HG03342 (cell line): ENCODE data around the gene EPS8L2.
A peak's percentile ranks its signal among the peaks of the same experiment; 100 is the strongest.
"Not testable (repeated sequence)": the region's sequence is repeated elsewhere in the genome, so short reads cannot be mapped to it uniquely, and the experiment has no call there.

ENCODE experiments used
- ATAC-seq: cut with Tn5 transposase; IDR thresholded peaks from one replicate; pipeline ENCODE4 v1.9.1; 2021; ENCODE audit warnings: mild to moderate bottlenecking, moderate library complexity; ENCODE audit not compliant: unreplicated experiment

The EPS8L2 gene

DNA sequence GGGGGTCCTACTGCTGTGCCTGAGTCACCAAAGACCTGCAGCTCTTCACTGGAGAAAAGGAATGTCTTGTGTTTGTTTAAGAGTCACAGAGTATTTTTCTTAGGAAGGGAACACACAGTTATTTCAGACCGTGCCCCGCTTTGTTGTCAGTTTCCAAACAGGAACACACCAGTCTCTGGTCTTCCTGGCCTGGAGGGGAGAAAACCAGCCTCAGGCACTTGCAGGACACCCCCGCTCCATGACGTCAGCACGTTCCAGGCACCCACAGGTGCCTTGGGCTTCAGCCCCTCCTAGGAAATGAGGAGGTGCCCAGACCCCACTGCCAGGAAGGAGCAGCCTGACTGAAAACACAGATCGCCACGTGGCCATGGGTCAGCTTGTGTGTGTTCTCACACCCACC lies 16.4 kb upstream of the EPS8L2 start:
- no peak for ATAC-seq

DNA sequence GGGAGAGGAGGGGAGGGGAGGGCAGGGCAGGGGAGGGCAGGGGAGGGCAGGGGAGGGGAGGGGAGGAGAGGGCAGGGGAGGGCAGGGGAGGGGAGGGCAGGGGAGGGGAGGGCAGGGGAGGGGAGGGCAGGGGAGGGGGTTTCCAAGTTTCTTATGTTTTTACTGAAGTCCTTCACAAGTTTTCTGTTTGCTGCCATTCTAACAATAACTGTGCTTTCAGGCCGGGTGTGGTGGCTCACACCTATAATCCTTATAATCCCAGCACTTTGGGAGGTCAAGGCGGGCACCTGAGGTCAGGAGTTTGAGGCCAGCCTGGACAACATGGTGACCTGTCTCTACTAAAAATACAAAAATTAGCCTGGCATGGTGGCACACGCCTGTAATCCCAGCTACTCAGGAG lies 15.8 kb upstream of the EPS8L2 start:
- ATAC-seq, result not testable (repeated sequence)

DNA sequence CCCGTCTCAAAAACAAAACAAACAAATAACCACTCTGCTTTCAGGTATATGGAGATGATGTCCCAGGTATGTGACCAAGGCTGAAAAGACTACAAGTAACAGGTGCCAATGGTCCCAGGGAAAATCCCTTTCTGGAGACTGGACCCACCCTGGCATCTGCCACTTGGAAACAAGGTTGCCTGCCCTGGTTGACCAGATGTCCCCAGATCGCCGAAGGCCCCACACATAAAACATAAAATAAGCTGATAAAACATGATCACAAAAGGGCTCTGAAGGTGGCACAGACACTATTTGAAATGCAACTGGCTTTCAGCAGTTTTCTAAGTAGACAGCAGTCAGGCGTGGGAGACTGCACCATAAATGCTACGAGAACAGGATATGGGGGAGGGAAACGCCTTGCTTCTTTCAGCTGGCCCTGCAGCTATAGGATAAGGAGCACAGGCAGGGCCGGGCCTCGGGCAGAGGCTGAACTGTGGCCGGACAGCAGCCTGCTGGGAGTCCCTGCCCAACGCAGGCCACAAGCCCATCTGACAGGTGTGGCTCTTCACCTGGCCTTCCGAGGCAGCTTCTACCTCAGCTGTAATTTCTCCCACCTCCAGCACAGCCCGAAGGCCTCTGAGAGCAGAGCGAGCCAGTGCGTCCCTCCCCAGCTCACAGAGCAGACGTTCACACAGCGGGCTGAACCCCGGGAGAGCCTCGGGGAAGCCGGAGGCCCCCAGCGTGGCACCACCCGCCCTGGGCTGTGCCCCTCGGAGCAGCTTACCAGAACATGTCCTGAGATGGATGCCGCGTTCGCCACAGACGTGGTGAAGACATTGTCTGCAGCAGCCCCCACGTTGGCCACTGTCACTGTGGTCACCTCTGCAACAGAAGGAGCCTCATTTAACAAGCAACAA lies 15.0 kb upstream of the EPS8L2 start:
- no peak for ATAC-seq

DNA sequence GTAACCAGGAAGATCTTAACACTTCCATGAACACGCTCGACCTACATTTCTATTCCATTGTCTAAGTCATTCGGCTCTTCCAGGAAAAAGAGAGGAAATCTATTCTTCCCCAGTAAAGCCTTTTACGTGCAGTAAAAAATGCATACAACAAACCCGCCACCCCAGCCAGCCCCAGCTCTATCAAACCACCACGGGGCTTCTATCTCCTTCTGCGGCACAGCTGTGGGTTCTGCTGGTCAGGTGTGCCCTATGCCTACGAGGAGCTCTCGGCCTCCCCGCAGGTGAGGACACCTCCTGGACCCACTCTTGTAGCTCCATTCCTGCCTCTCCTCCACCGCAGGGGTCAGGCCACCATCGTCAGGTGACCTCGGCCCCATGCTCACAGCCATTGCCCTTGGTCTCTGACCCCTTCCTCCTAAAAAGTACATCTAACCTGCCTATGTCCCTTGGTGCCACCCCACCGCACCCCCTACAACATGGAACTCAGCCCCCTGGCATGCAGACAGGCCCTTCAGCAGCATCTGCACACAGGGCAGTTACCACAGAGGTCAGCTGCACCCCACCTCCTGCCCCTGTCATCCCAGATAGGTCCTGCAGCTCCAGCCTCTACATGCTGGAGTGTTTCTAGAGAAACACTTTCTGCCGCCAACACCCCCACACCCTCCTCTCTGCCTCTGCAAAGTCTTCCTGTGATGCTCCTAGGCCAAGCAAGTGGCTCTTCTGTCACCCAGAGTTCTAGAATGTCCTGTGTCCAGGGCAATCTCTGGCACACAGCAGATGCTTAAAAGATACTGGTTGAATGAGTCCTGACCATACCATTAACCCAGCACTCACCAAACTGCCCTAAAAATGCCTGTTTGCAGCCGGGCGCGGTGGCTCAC lies 14.1 kb upstream of the EPS8L2 start:
- ATAC-seq, result no peak

DNA sequence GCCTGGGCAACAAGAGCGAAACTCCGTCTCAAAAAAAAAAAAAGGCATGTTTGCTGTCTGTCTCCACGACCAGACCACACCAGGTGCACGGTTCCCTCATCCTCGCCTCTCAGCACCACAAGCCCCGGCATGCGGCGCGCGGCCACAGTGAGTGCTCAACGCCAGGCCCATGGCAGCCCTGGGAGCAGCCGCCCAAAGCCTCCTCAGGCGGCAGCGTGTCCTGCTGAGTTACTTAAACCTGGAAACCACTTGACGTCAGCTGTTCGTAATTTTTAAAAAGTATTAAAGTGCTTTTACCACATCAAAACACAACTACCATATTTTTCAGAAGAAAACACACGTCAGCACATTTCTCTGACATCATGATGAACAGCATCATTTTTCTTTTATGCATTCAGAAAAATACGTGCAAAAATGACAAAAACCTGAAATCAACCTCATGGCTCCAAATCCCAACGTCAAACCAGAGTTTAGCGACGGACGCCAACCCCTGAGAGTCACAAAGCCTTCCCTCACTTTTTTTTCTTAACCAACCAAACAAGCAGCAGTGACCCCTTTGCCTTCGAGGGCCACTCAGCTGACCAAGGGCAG lies 13.1 kb upstream of the EPS8L2 start:
- no peak for ATAC-seq

DNA sequence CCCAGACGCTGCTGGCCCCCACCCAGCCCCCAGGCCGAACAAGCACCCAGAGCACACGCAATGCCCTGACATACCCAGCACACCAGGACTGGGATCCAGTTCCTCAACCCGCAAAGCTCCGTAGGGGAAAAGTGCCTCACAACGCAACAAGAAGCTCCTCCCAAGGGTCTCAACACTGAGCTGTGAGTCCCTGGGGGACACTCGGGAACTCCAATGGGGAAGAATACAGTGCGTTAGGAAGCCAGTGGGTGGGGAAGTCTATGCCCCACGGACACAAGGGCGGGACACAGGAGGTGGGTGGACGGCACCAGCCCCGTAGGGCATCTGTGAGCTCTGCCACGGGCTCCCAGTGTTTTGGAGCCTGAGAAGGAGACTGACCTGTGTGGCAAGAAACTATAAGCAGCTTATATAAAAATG lies 12.6 kb upstream of the EPS8L2 start:
- no peak for ATAC-seq

DNA sequence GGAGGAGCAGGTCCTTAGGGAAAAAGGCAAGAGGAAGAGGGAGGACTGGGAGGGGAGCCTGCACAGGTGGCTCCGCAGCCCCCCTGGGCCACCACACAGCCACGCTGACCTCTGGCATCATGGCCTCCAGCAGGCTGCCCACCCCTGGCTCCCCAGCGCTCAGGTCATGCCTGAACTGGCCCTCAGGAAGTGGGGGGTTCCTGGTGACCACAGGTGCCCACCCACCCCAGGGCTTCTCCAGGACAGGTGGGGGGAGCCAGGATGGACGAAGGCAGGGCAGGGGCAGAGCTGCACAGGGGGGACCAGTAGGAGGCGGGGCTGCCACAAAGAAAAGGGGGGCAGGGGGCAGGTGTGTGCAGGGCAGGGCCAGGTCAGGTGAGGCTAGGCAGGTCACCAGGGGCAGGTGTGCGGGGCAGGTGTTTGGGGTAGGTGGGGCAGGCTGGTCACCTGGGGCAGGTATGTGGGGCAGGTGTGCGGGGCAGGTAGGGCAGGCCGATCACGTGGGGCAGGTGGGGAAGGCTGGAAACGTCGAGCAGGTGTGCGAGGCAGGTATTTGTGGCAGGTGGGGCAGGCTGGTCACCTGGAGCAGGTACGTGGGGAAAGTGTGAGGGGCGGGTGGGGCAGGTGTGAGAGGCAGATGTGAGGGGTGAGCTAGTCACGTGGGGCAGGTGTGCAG lies 12.0 kb upstream of the EPS8L2 start:
- ATAC-seq, result no peak

DNA sequence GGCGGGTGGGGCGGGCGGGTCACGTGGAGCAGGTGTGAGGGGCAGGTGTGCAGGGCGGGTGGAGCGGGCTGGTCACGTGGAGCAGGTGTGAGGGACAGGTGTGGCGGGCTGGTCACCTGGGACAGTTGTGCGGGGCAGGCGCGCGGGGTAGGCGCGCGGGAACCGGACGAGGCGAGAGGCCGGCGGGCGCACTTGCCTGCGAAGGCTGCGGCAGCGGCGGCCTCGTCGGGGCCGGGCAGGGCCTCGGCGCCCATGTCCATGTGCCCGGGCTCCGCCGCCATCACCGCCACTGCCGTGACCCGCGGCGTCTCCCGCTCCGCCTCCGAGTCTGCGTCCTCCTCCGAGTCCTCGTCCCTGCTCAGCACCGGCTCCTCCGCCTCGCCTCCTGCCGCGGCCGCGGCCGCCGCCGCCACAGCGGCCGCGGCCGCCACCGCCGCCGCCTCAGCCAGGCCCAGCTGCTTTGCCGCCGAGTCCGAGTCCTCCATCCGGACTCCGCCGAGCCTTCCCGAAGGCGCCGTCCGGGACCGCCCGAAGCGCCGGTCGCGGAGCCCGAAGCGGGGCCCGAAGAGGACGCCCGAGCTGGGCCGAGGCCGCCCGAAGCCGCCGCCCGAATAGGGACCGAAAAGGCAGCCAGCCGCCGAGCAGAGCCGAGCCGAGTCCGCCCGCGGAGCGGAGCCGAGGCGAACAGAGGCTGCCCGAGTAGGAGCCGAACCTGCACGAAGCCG lies 11.3 kb upstream of the EPS8L2 start, which contains the start of gene DEAF1:
Gene DEAF1 (minus strand): TSS at position 660 of the 725 bp plus-strand sequence. CDS start 175 bp downstream, at position 485.
- peak; percentile 71 for ATAC-seq

DNA sequence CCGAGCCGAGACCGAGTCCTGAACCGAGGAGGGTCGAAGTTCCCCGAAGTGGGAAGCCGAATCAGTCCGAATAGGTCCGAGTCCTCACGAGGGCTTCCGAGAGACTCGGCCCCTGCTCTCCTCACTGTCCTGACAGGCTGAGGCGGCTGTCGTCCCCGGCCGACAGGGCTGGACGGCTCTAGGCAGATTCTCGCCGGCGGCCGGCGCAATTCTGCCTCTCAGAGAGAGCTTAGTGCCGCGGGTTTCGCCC lies 10.8 kb upstream of the EPS8L2 start:
- ATAC-seq, result no peak

DNA sequence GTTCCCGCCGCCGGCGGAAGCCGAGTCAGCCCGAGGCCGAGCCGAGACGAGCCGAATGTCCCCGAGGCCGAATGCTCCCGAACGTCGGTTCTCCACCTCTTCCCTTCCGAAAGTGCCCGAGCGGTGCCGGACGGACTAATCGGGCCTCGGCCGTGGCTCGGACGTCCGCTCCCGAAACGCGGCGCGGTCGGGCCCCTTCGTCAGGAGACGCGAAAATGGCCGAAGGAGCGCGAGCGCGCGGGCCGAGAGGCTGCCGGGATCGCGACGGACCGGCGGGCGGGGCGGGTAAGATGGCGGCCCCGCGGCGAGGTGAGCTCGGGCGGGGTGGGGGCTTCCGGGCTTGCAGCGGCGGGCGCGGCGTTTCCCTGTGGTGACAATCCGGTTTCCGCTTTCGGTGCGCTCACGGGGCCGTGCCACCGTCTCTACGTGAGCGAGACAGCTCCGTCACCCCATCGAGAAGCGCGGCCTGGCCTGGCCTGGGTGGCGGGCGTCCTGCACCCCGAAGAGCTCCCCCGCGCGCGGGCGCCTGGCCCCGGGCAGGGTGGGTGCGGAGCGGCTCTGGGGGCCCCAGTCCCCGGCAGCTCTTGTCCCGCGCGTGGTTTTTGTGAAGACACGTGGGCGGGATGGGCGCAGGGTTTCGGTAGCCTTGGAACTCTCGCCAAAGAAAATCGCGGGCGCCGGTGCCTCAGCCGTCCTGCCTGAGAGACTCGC lies 10.3 kb upstream of the EPS8L2 start, which contains the start of gene TMEM80:
Gene TMEM80 (plus strand): TSS at position 279 of the 711 bp plus-strand sequence. CDS start 12 bp downstream, at position 291.
- peak; percentile 57 for ATAC-seq

DNA sequence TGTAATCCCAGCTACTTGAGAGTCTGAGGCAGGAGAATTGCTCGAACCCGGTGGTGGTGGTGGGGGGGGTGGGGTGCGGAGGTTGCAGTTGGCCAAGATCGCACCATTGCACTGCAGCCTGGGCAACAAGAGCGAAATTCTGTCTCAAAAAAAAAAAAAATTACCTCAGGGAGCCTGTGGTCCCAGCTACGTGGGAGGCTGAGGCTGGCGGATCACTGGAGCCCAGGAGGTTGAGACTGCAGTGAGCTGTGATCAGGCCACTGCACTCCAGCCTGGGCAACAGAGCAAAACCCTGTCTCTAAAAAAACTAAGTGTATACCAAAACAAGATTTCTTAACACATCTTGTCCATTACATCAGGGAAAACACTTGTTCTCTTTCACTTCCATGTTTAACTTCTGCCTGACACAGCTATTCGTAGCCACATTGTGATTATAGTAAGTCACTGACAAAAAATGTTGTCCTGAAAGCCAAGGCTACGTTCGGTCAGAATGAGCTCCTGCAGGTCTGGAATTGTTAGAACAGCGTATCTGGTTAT lies 9.0 kb upstream of the EPS8L2 start:
- no peak for ATAC-seq

DNA sequence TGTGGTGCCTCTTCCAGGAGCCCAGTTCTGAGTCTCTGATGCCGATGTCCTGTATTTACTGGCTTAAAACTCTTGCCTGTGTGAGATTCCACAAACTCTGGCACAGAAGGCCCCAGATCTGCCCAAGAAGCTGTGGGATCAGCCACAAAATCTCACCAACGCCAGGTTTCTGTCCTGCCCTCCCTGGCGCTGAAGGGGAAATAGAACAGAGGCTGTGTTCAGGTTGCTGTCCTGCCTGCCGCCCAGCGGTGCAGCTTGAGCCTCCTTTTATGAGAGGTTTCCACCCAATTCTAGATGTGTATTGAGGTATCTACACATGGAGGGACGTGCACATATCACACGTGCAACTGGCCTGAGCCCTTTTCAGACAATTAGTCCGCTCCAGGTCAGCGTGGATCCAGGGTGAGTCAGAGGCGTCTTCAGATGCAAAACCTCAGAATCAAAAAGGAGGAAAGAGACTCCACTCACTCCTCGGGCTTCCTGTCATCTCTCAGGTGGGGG lies 8.2 kb upstream of the EPS8L2 start:
- ATAC-seq, result no peak

DNA sequence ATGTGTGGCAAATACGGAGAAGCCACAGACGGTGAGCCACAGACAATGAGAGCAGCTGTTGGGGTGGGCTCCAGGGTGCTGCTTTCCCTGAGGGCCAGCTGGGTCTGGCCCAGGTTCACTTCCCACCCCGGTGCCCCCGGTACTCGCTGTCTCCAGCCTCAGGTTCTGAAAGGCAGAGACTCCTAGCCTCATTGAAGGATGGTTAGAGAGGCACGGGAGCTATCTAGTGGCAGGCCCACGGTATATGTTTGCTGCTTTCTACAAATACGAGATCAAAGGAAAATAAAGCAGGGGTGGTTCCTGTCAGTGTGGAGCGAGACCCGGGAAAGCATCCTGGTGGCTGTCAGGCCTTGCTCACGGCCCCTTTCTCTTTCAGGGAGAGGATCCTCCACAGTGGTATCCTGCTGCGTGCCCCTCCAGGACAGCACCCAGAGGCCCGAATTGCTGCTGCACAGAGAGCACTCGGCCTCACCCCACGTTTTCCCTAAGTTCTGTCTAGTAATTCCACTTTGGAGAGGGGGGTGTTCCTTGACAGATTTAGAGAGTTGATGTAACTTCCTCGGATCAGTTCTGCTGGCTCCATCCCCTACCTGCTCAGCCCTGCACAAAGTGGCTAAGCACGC lies 7.4 kb upstream of the EPS8L2 start:
- ATAC-seq, result no peak

DNA sequence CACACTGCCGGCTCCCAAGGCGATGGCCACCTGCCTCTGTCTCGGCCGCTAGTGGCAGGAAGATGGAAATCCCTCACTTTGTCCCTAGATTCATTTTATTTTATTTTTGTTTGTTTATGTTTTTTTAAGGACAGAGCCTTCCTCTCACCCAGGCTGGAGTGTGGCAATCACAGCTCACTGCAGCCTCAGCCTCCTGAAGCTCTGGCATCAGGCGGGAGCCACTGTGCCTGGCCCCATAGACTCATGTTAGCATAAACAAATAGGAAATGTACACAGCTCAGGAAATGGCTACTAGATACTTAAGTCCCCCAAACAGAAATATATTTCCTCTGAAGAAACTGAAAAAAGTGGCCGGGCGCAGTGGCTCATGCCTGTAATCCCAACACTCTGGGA lies 6.9 kb upstream of the EPS8L2 start:
- no peak for ATAC-seq

DNA sequence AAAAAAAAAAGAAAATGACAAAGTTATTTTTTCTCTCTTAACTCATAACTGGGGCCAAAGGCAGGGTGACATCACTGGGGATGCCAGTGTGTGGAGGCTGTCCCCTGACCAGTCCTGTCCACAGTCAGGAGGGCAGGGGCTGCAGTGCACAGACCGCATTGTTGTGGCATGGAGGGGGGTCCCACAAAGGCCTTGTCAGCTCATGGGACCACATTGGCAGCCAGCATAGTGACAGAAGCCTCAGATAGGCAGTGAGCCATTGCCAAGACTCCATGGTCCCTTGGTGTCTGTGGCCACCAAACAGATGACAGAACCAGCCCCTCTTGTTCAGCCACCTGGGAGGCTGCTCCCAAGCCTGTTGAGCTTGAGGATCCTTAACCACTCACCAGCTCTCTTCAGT lies 6.3 kb upstream of the EPS8L2 start:
- ATAC-seq, result no peak

DNA sequence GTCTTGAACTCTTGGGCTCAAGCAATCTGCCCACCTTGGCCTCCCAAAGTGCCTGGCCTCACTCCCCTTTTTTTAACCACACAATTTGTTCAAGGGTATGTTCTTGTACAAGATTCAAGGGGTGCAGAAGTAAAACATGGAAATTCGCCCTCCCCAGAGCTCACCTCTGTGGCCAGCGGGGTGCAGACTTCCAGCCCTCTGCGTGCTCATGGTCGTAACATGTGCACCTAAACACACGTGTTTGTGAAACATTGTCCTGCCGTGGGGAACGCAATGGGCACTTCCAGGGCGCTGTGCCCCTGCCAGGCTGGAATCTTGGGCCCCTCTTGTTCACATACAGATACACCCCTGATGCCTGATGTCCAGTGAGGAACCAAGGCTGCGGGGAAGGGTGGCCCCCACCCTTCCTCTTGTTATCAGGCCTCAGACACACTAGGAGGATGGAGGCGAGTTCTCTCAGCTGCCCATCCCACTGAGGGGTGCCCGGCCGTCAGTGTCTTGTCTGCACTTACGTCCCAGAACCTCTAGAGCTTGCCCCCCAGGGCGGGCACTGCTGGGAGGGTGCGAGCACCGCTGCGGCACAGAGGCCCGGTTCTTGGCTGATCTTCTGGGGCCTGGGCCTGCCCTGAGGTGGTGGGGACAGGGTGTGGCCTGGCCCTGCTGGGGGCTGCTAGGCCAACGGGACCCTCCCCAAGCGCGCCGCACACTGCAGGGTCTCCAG lies 4.1 kb upstream of the EPS8L2 start:
- ATAC-seq, result no peak

DNA sequence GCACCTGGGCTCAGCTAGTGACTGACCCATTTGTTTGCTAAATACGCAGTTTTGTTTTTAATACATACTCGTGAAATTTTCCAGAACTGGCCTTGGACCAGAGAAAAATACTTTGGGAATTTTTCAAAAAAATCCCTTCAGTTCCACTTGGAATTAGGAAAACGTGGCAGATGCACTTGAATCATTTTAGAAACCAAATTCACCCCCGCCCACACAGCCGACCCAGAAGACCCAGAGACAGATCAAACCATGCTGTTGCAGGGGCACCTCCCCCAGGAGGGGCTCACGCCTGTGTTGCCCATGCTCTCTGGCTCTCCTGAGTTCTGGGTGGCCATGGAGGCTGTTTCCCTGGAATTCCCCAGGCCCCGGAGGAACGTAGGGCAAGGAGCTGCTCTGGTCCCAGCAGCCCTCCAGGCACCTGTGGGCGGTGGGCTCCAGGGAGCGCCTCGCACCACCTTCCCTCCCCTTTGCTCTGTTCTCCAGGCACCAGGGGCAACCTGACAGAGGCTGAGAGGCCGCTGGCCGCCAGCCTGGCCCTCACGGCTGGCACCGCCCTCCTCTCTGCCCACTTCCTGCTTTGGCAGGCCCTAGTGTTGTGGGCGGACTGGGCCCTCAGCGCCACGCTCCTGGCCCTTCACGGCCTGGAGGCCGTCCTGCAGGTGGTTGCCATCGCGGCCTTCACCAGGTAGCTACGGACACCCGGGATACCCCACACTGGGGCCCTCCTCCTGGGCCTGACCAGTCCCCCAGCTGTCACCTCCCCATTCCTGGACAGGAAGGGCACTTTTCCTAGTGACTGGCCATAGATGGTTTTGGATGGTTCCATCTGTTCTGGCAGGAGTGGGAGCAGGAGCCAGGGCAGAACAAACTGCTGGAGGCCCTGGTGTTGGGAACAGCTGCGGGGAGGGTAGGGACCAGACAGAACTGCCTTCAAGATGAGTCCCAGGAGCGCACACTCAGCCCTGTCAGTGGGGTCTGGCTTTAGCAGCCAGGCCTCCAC lies 3.3 kb upstream of the EPS8L2 start:
- no peak for ATAC-seq
